Activated CD4-positive, alpha-beta memory T cell treated with anti-CD3 and anti-CD28 coated beads, Interleukin-2, amount 10 ng/mL, durations not matched to agents 7 days and 5 days (primary cell): ENCODE measurements around the gene SLC9C2. TPM values are rescaled to one million over a fixed set of nuclear protein-coding genes. Genes with fewer than 3 reads are reported as not detected.

ENCODE experiments used
- total RNA-seq, 2 experiments: library from RNA; stranded (reverse); gene quantifications; one replicate each; pipeline ENCODE4 v1.2.3, GENCODE V29; 2021

Gene SLC9C2
- total RNA-seq, 2 experiments from 2014 or later: not detected

Other genes starting within 250 kb of the SLC9C2 start
- gene PRDX6, start 125.7 kb downstream of the SLC9C2 start, total RNA-seq: 100 to 1,000 TPM; 105 to 109 TPM
- gene TEX50, start 32.3 kb upstream of the SLC9C2 start, total RNA-seq: not detected
- not detected for gene ANKRD45, start 66.8 kb upstream of the SLC9C2 start, total RNA-seq
- 10 to 100 TPM; 17.7 to 18.9 TPM for gene KLHL20, start 111.9 kb upstream of the SLC9C2 start, total RNA-seq
- 10 to 100 TPM; 26.3 to 26.4 TPM for gene DARS2, start 221.6 kb upstream of the SLC9C2 start, total RNA-seq
- 10 to 100 TPM; 28.2 to 29.4 TPM for gene CENPL, start 221.8 kb upstream of the SLC9C2 start, total RNA-seq